Fibroblast of skin of left biceps (primary cell): Measurements from ENCODE around the gene UGT2B28.
"Not testable (repeated sequence)": the region's sequence is repeated elsewhere in the genome, so short reads cannot be mapped to it uniquely, and the experiment has no call there.

Experiments used
- DNase-seq, 2 experiments: peaks; one replicate each; pipeline ENCODE4 v3.0.0-alpha.2; 2013; ENCODE audit warnings: low read depth in 2 of 2

Gene UGT2B28

GRCh38 chr4:69343558-69344420 lies 63.5 kb downstream of the UGT2B28 start:
- not testable (repeated sequence) for DNase-seq
